ENCODE results near the gene MLC1.

DNA sequence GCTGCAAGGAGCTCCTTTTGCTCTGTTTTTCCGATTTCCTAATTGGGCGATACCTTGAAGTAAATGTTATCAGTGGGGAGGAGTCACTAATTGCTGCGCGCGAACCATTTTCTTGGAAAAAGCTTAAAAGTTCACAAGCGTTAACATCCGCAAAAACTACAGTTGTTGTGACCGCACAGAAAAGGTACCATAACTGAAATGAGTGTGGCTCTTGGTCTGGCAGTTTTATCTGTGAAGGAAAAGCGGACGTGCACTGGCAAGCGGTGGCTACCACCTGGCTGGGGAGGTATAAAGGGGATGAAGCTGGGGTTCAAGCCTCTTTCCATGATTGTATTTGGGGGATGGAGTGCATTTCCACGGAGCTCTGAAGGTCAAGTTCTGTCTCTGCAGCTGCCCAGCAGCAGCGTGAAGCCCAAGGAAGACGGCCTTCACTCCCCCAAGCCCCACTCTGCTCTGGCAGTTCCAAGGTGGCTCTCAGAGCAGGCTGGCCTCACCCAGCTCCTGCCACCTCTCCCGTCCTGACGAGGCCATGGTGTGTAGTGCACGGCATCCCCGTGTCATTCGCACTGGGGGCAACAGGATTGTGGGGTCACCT lies 32.0 kb upstream of the MLC1 start:
- TF ChIP-seq POLR2A (IDR thresholded peaks at IDR 0.05): no peak
- TF ChIP-seq, protein P1, sequence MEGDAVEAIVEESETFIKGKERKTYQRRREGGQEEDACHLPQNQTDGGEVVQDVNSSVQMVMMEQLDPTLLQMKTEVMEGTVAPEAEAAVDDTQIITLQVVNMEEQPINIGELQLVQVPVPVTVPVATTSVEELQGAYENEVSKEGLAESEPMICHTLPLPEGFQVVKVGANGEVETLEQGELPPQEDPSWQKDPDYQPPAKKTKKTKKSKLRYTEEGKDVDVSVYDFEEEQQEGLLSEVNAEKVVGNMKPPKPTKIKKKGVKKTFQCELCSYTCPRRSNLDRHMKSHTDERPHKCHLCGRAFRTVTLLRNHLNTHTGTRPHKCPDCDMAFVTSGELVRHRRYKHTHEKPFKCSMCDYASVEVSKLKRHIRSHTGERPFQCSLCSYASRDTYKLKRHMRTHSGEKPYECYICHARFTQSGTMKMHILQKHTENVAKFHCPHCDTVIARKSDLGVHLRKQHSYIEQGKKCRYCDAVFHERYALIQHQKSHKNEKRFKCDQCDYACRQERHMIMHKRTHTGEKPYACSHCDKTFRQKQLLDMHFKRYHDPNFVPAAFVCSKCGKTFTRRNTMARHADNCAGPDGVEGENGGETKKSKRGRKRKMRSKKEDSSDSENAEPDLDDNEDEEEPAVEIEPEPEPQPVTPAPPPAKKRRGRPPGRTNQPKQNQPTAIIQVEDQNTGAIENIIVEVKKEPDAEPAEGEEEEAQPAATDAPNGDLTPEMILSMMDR (IDR thresholded peaks at IDR 0.05): no peak
